ENCODE measurements around the gene PTTG2. TPM values are rescaled to one million over a fixed set of nuclear protein-coding genes. Genes with fewer than 3 reads are reported as not detected.

PTTG2 gene
- total RNA-seq, 6 donors from 2014 or later: 0.43 to 22.0 (median 0.85) TPM; not detected in 2

GRCh38 chr4:38003102-38003501 is 42.9 kb downstream of the PTTG2 start:
- 76 to 82% methylated on average over 3 of the region's 3 CpGs for WGBS, 2 donors
- Histone ChIP-seq H3K27me3 (no peaks in the 10 kb centered on the region), H3K27ac (no peak overlapping the region), H3K4me3 (no peak overlapping the region), H3K36me3 (no peaks in the 10 kb centered on the region), H3K4me1 (peaks cover 0 to 11% (median 7%) of the 10 kb centered on the region in 4 donors), H3K9me3 (no peaks in the 10 kb centered on the region)
- no peak for ATAC-seq (ENCODE audit: low FRiP score in 2 of 2)
- no peak for DNase-seq
- TF ChIP-seq EP300 (IDR thresholded peaks at IDR 0.05): no peak
- TF ChIP-seq POLR2A (IDR thresholded peaks at IDR 0.05): no peak
- no peak for TF ChIP-seq CTCF (IDR thresholded peaks at IDR 0.05)
- TF ChIP-seq POLR2AphosphoS5 (IDR thresholded peaks at IDR 0.05): no peak

- H3K27me3 ChIP-seq: no peaks in the 10 kb centered on the region
Measured at GRCh38 chr4:38003628-38004027, 43.4 kb downstream of the PTTG2 start.

DNA sequence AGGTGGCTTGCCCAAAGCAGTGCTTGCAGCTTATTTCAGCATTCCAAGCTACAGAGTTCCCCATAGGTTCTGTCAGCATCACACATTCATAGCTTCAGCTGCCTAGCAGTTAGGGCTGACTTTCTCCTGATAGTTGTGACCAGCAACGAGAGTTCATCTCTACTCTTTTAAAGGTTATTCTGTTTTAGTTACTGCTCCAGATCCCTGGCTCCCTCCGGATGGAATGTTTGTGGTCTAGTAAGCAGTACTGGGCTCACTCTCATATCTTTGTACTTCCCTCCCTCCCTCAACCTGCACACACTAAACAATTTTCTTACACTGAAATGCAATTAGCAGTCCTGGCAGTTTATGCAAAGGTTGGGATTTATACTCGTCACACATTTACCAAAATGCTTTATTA is 43.9 kb downstream of the PTTG2 start:
- H3K9me3 ChIP-seq: no peaks in the 10 kb centered on the region
- no peak overlapping the region for H3K27ac ChIP-seq
- H3K36me3 ChIP-seq: no peaks in the 10 kb centered on the region
- ATAC-seq (ENCODE audit: low FRiP score in 2 of 2) (no peak), DNase-seq (no peak)
- WGBS, 2 donors: 74 to 81% methylated on average over 3 of the region's 3 CpGs
- TF ChIP-seq CTCF (IDR thresholded peaks at IDR 0.05) (no peak), POLR2A (IDR thresholded peaks at IDR 0.05) (no peak), POLR2AphosphoS5 (IDR thresholded peaks at IDR 0.05) (no peak), EP300 (IDR thresholded peaks at IDR 0.05) (no peak)
- no peak overlapping the region for H3K4me3 ChIP-seq
- peaks cover 0 to 11% (median 7%) of the 10 kb centered on the region in 4 donors for H3K4me1 ChIP-seq
- no peaks in the 10 kb centered on the region for H3K27me3 ChIP-seq

More at GRCh38 chr4:38003628-38004027, 43.4 kb downstream of the PTTG2 start:
- Histone ChIP-seq H3K4me3 (no peak overlapping the region), H3K9me3 (no peaks in the 10 kb centered on the region), H3K36me3 (no peaks in the 10 kb centered on the region), H3K27ac (no peak overlapping the region), H3K4me1 (peaks cover 0 to 11% (median 7%) of the 10 kb centered on the region in 4 donors)
- no peak for DNase-seq
- no peak for TF ChIP-seq CTCF (IDR thresholded peaks at IDR 0.05)
- no peak for TF ChIP-seq POLR2A (IDR thresholded peaks at IDR 0.05)
- no peak for TF ChIP-seq POLR2AphosphoS5 (IDR thresholded peaks at IDR 0.05)
- TF ChIP-seq EP300 (IDR thresholded peaks at IDR 0.05): no peak
- no peak for ATAC-seq (ENCODE audit: low FRiP score in 2 of 2)
- 100% methylated on average over 1 of the region's 1 CpG for WGBS, 2 donors

GRCh38 chr4:38004887-38005286 is 44.7 kb downstream of the PTTG2 start:
- Histone ChIP-seq H3K4me3 (no peak overlapping the region), H3K4me1 (peaks cover 0 to 14% (median 7%) of the 10 kb centered on the region in 4 donors), H3K27ac (no peak overlapping the region), H3K27me3 (no peaks in the 10 kb centered on the region), H3K9me3 (no peaks in the 10 kb centered on the region), H3K36me3 (no peaks in the 10 kb centered on the region)
- WGBS, 2 donors: 61 to 82% methylated on average over 6 of the region's 6 CpGs
- no peak for ATAC-seq (ENCODE audit: low FRiP score in 2 of 2)
- TF ChIP-seq EP300 (IDR thresholded peaks at IDR 0.05): no peak
- TF ChIP-seq CTCF (IDR thresholded peaks at IDR 0.05): no peak
- TF ChIP-seq POLR2A (IDR thresholded peaks at IDR 0.05): no peak
- TF ChIP-seq POLR2AphosphoS5 (IDR thresholded peaks at IDR 0.05): no peak
- DNase-seq: no peak

- no peak overlapping the region for H3K4me3 ChIP-seq
- H3K27ac ChIP-seq: no peak overlapping the region
- WGBS, 2 donors: 83 to 94% methylated on average over 3 of the region's 3 CpGs
- no peaks in the 10 kb centered on the region for H3K36me3 ChIP-seq
- no peak for TF ChIP-seq CTCF (IDR thresholded peaks at IDR 0.05)
- no peak for TF ChIP-seq EP300 (IDR thresholded peaks at IDR 0.05)
- no peak for TF ChIP-seq POLR2AphosphoS5 (IDR thresholded peaks at IDR 0.05)
- TF ChIP-seq POLR2A (IDR thresholded peaks at IDR 0.05): no peak
- DNase-seq (no peak), ATAC-seq (ENCODE audit: low FRiP score in 2 of 2) (no peak)
- no peaks in the 10 kb centered on the region for H3K9me3 ChIP-seq
- peaks cover 0 to 22% (median 11%) of the 10 kb centered on the region in 4 donors for H3K4me1 ChIP-seq
- H3K27me3 ChIP-seq: no peaks in the 10 kb centered on the region
Measured at GRCh38 chr4:38005637-38006036, 45.4 kb downstream of the PTTG2 start.

Measured in upper lobe of left lung (tissue), 6 donors.